ENCODE data around the gene UGT2B15.

UGT2B15 gene

GRCh38 chr4:68615699-68616422 lies 54.6 kb downstream of the UGT2B15 start:
- H2BK5ac ChIP-seq (ENCODE audit: low read depth, low read length, poor library complexity, severe bottlenecking) = no peak overlapping the region
- no peak overlapping the region for H3K9ac ChIP-seq (ENCODE audit: low read length)
- no peak overlapping the region for H3K4me2 ChIP-seq (ENCODE audit: low read length, poor library complexity, severe bottlenecking)
- H3K4me1 ChIP-seq (ENCODE audit: control insufficient read depth, insufficient read depth, low read depth, low read length) = no peaks in the 10 kb centered on the region
- H3K23ac ChIP-seq (ENCODE audit: low read length in 2 of 2) = no peak overlapping the region
- H3K27ac ChIP-seq (ENCODE audit: low read length, poor library complexity, severe bottlenecking) = no peak overlapping the region
- no peak overlapping the region for H4K91ac ChIP-seq (ENCODE audit: low read length)
- H3K18ac ChIP-seq (ENCODE audit: low read depth in 1 of 2, low read length in 2 of 2) = no peak overlapping the region
- no peaks in the 10 kb centered on the region for H3K79me1 ChIP-seq (replicated peaks; ENCODE audit: low read length, poor library complexity, severe bottlenecking)
- no peak overlapping the region for H2BK120ac ChIP-seq (ENCODE audit: low read depth, low read length)
- H3K36me3 ChIP-seq (ENCODE audit: control insufficient read depth in 1 of 2, insufficient read depth in 2 of 2, low read depth in 1 of 2, low read length in 2 of 2) = no peaks in the 10 kb centered on the region
- H3K14ac ChIP-seq (ENCODE audit: low read length in 2 of 2) = no peak overlapping the region
- H2BK15ac ChIP-seq (ENCODE audit: low read depth, poor library complexity, severe bottlenecking) = no peak overlapping the region
- no peak overlapping the region for H2AK5ac ChIP-seq (ENCODE audit: low read length, severe bottlenecking)
- no peak overlapping the region for H2BK12ac ChIP-seq (ENCODE audit: low read length in 2 of 2)
- no peaks in the 10 kb centered on the region for H3K9me3 ChIP-seq (ENCODE audit: control insufficient read depth, low read length)
- H4K8ac ChIP-seq (ENCODE audit: low read length) = no peak overlapping the region
- no peak overlapping the region for H3K4ac ChIP-seq (ENCODE audit: low read depth in 1 of 2, low read length in 2 of 2)
- H2AFZ ChIP-seq (ENCODE audit: low read depth, low read length) = no peak overlapping the region
- no peak for DNase-seq
- H3K4me3 ChIP-seq (ENCODE audit: insufficient read depth in 1 of 2, low read depth in 1 of 2, low read length in 2 of 2) = no peak overlapping the region
- no peaks in the 10 kb centered on the region for H3K27me3 ChIP-seq (ENCODE audit: control insufficient read depth in 1 of 2, insufficient read depth in 1 of 2, low read length in 2 of 2)
- 89% methylated on average over 10 of the region's 11 CpGs for WGBS

DNA sequence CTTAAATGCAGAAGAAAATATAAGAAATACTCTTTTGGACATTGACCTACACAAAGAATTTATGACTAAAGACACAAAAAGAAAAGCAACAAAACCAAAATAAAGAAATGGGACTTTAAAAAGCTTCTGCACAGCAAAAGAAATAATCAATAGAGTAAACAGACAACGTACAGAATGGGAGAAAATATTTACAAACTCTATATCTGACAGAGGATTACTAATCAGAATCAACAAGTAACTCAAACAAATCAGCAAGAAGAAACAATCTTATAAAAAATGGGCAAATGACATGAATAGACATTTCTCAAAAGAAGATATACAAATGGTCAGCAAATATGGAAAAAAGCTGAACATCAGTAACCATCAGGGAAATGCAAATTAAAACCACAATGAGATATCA lies 56.7 kb downstream of the UGT2B15 start:
- Histone ChIP-seq H4K8ac (ENCODE audit: low read length) (no peak overlapping the region), H2BK5ac (ENCODE audit: low read depth, low read length, poor library complexity, severe bottlenecking) (no peak overlapping the region), H2AFZ (ENCODE audit: low read depth, low read length) (no peak overlapping the region), H3K27me3 (ENCODE audit: control insufficient read depth in 1 of 2, insufficient read depth in 1 of 2, low read length in 2 of 2) (no peaks in the 10 kb centered on the region), H3K27ac (ENCODE audit: low read length, poor library complexity, severe bottlenecking) (no peak overlapping the region), H3K23ac (ENCODE audit: low read length in 2 of 2) (no peak overlapping the region), H3K9me3 (ENCODE audit: control insufficient read depth, low read length) (no peaks in the 10 kb centered on the region), H3K79me1 (replicated peaks; ENCODE audit: low read length, poor library complexity, severe bottlenecking) (no peaks in the 10 kb centered on the region), H2BK12ac (ENCODE audit: low read length in 2 of 2) (no peak overlapping the region), H2BK15ac (ENCODE audit: low read depth, poor library complexity, severe bottlenecking) (no peak overlapping the region), H3K18ac (ENCODE audit: low read depth in 1 of 2, low read length in 2 of 2) (no peak overlapping the region), H3K14ac (ENCODE audit: low read length in 2 of 2) (no peak overlapping the region), H3K4me1 (ENCODE audit: control insufficient read depth, insufficient read depth, low read depth, low read length) (no peaks in the 10 kb centered on the region), H3K36me3 (ENCODE audit: control insufficient read depth in 1 of 2, insufficient read depth in 2 of 2, low read depth in 1 of 2, low read length in 2 of 2) (no peaks in the 10 kb centered on the region), H2BK120ac (ENCODE audit: low read depth, low read length) (no peak overlapping the region), H2AK5ac (ENCODE audit: low read length, severe bottlenecking) (no peak overlapping the region), H3K9ac (ENCODE audit: low read length) (no peak overlapping the region), H3K4me3 (ENCODE audit: insufficient read depth in 1 of 2, low read depth in 1 of 2, low read length in 2 of 2) (no peak overlapping the region), H4K91ac (ENCODE audit: low read length) (no peak overlapping the region), H3K4me2 (ENCODE audit: low read length, poor library complexity, severe bottlenecking) (no peak overlapping the region), H3K4ac (ENCODE audit: low read depth in 1 of 2, low read length in 2 of 2) (no peak overlapping the region)
- DNase-seq = no peak
- no CpG with 5 or more reads among the region's 1 CpG for WGBS

- WGBS = no CpG with 5 or more reads among the region's 1 CpG
- H3K23ac ChIP-seq (ENCODE audit: low read length in 2 of 2) = no peak overlapping the region
- no peaks in the 10 kb centered on the region for H3K27me3 ChIP-seq (ENCODE audit: control insufficient read depth in 1 of 2, insufficient read depth in 1 of 2, low read length in 2 of 2)
- no peak overlapping the region for H3K27ac ChIP-seq (ENCODE audit: low read length, poor library complexity, severe bottlenecking)
- no peak overlapping the region for H2BK5ac ChIP-seq (ENCODE audit: low read depth, low read length, poor library complexity, severe bottlenecking)
- no peak overlapping the region for H3K18ac ChIP-seq (ENCODE audit: low read depth in 1 of 2, low read length in 2 of 2)
- H3K4me2 ChIP-seq (ENCODE audit: low read length, poor library complexity, severe bottlenecking) = no peak overlapping the region
- no peaks in the 10 kb centered on the region for H3K4me1 ChIP-seq (ENCODE audit: control insufficient read depth, insufficient read depth, low read depth, low read length)
- no peak overlapping the region for H2BK12ac ChIP-seq (ENCODE audit: low read length in 2 of 2)
- no peak overlapping the region for H3K4ac ChIP-seq (ENCODE audit: low read depth in 1 of 2, low read length in 2 of 2)
- no peak overlapping the region for H2BK120ac ChIP-seq (ENCODE audit: low read depth, low read length)
- no peak overlapping the region for H2AK5ac ChIP-seq (ENCODE audit: low read length, severe bottlenecking)
- DNase-seq = no peak
- H4K8ac ChIP-seq (ENCODE audit: low read length) = no peak overlapping the region
- H3K36me3 ChIP-seq (ENCODE audit: control insufficient read depth in 1 of 2, insufficient read depth in 2 of 2, low read depth in 1 of 2, low read length in 2 of 2) = no peaks in the 10 kb centered on the region
- no peak overlapping the region for H3K9ac ChIP-seq (ENCODE audit: low read length)
- no peaks in the 10 kb centered on the region for H3K79me1 ChIP-seq (replicated peaks; ENCODE audit: low read length, poor library complexity, severe bottlenecking)
- H4K91ac ChIP-seq (ENCODE audit: low read length) = no peak overlapping the region
- no peak overlapping the region for H2AFZ ChIP-seq (ENCODE audit: low read depth, low read length)
- H3K4me3 ChIP-seq (ENCODE audit: insufficient read depth in 1 of 2, low read depth in 1 of 2, low read length in 2 of 2) = no peak overlapping the region
- H3K14ac ChIP-seq (ENCODE audit: low read length in 2 of 2) = no peak overlapping the region
- H3K9me3 ChIP-seq (ENCODE audit: control insufficient read depth, low read length) = no peaks in the 10 kb centered on the region
- H2BK15ac ChIP-seq (ENCODE audit: low read depth, poor library complexity, severe bottlenecking) = no peak overlapping the region
These were observed 64.2 kb downstream of the UGT2B15 start for GRCh38 chr4:68606240-68606639.

GRCh38 chr4:68599150-68599549 lies 71.3 kb downstream of the UGT2B15 start:
- Histone ChIP-seq H3K14ac (ENCODE audit: low read length in 2 of 2) (no peak overlapping the region), H3K36me3 (ENCODE audit: control insufficient read depth in 1 of 2, insufficient read depth in 2 of 2, low read depth in 1 of 2, low read length in 2 of 2) (no peaks in the 10 kb centered on the region), H3K27ac (ENCODE audit: low read length, poor library complexity, severe bottlenecking) (no peak overlapping the region), H2AFZ (ENCODE audit: low read depth, low read length) (no peak overlapping the region), H3K4me3 (ENCODE audit: insufficient read depth in 1 of 2, low read depth in 1 of 2, low read length in 2 of 2) (no peak overlapping the region), H3K4ac (ENCODE audit: low read depth in 1 of 2, low read length in 2 of 2) (no peak overlapping the region), H4K8ac (ENCODE audit: low read length) (no peak overlapping the region), H3K4me1 (ENCODE audit: control insufficient read depth, insufficient read depth, low read depth, low read length) (no peaks in the 10 kb centered on the region), H3K79me1 (replicated peaks; ENCODE audit: low read length, poor library complexity, severe bottlenecking) (no peaks in the 10 kb centered on the region), H2BK12ac (ENCODE audit: low read length in 2 of 2) (no peak overlapping the region), H3K9ac (ENCODE audit: low read length) (no peak overlapping the region), H2AK5ac (ENCODE audit: low read length, severe bottlenecking) (no peak overlapping the region), H3K18ac (ENCODE audit: low read depth in 1 of 2, low read length in 2 of 2) (no peak overlapping the region), H2BK15ac (ENCODE audit: low read depth, poor library complexity, severe bottlenecking) (no peak overlapping the region), H2BK5ac (ENCODE audit: low read depth, low read length, poor library complexity, severe bottlenecking) (no peak overlapping the region), H4K91ac (ENCODE audit: low read length) (no peak overlapping the region), H3K23ac (ENCODE audit: low read length in 2 of 2) (no peak overlapping the region), H3K27me3 (ENCODE audit: control insufficient read depth in 1 of 2, insufficient read depth in 1 of 2, low read length in 2 of 2) (no peaks in the 10 kb centered on the region), H3K4me2 (ENCODE audit: low read length, poor library complexity, severe bottlenecking) (no peak overlapping the region), H2BK120ac (ENCODE audit: low read depth, low read length) (no peak overlapping the region), H3K9me3 (ENCODE audit: control insufficient read depth, low read length) (no peaks in the 10 kb centered on the region)
- DNase-seq = no peak
- WGBS = no CpG with 5 or more reads among the region's 3 CpGs
